ENCODE measurements around the gene KRT4.

Gene KRT4

GRCh38 chr12:52821826-52822660 is 8.1 kb upstream of the KRT4 start:
- no peak for DNase-seq (ENCODE audit: low spot score)

GRCh38 chr12:52821071-52821730 is 7.3 kb upstream of the KRT4 start:
- no peak for DNase-seq (ENCODE audit: low spot score)

- no peak for DNase-seq (ENCODE audit: low spot score)
These were observed 6.6 kb upstream of the KRT4 start for GRCh38 chr12:52820521-52820920.

GRCh38 chr12:52819731-52820510 is 6.0 kb upstream of the KRT4 start:
- DNase-seq (ENCODE audit: low spot score) = no peak

GRCh38 chr12:52818887-52819420 is 5.0 kb upstream of the KRT4 start:
- DNase-seq (ENCODE audit: low spot score) = no peak

- no peak for DNase-seq (ENCODE audit: low spot score)
These were observed 4.5 kb upstream of the KRT4 start for GRCh38 chr12:52818388-52818787.

GRCh38 chr12:52817699-52818238 is 3.9 kb upstream of the KRT4 start:
- DNase-seq (ENCODE audit: low spot score) = no peak

GRCh38 chr12:52817003-52817698 is 3.2 kb upstream of the KRT4 start:
- no peak for DNase-seq (ENCODE audit: low spot score)

GRCh38 chr12:52815676-52816588 is 2.0 kb upstream of the KRT4 start:
- no peak for DNase-seq (ENCODE audit: low spot score)

- no peak for DNase-seq (ENCODE audit: low spot score)
These were observed 1.2 kb upstream of the KRT4 start for GRCh38 chr12:52815161-52815560.

GRCh38 chr12:52814710-52815155 is 817 bp upstream of the KRT4 start:
- no peak for DNase-seq (ENCODE audit: low spot score)

- no peak for DNase-seq (ENCODE audit: low spot score)
These were observed 605 bp downstream of the KRT4 start for GRCh38 chr12:52813203-52813819.

GRCh38 chr12:52812749-52813148 is 1.2 kb downstream of the KRT4 start:
- DNase-seq (ENCODE audit: low spot score) = no peak

- DNase-seq (ENCODE audit: low spot score) = no peak
These were observed 1.9 kb downstream of the KRT4 start for GRCh38 chr12:52812073-52812400.

- no peak for DNase-seq (ENCODE audit: low spot score)
These were observed 2.5 kb downstream of the KRT4 start for GRCh38 chr12:52811191-52812072.

GRCh38 chr12:52810554-52810953 is 3.4 kb downstream of the KRT4 start:
- DNase-seq (ENCODE audit: low spot score) = no peak

- no peak for DNase-seq (ENCODE audit: low spot score)
These were observed 4.8 kb downstream of the KRT4 start for GRCh38 chr12:52809166-52809565.

- no peak for DNase-seq (ENCODE audit: low spot score)
These were observed 5.2 kb downstream of the KRT4 start for GRCh38 chr12:52808573-52809160.

Measured in HuH-7 (cell line).